Activated CD4-positive, alpha-beta memory T cell treated with anti-CD3 and anti-CD28 coated beads for 36 hours (primary cell): ENCODE data around the gene DLD. TPM values are rescaled to one million over a fixed set of nuclear protein-coding genes. Genes with fewer than 3 reads are reported as not detected.
"Not testable (repeated sequence)": the region's sequence is repeated elsewhere in the genome, so short reads cannot be mapped to it uniquely, and the experiment has no call there.

Experiments used
- CTCF ChIA-PET: fragments of 350-600 bp; sonication (Branson Sonifier 250); formaldehyde crosslinking; loops from one replicate; lab custom pipeline; 2021; ENCODE audit warnings: antibody characterized with exemption, inconsistent platforms; lab: Charles Lee
- POLR2A ChIA-PET: fragments of 350-600 bp; sonication (Branson Sonifier 250); formaldehyde crosslinking; loops from one replicate; lab custom pipeline; 2021; ENCODE audit warnings: antibody characterized with exemption; lab: Charles Lee
- DNase-seq: peaks from one replicate; pipeline ENCODE4 v3.0.0-alpha.2; 2020
- H3K27ac Mint-ChIP-seq: one replicate; pipeline ENCODE4 v1.8.0; 2021; ENCODE audit warnings: mixed read lengths
- H3K27me3 Mint-ChIP-seq: one replicate; pipeline ENCODE4 v1.8.0; 2021; ENCODE audit warnings: mixed read lengths
- H3K36me3 Mint-ChIP-seq: one replicate; pipeline ENCODE4 v1.8.0; 2021; ENCODE audit warnings: mixed read lengths
- H3K4me1 Mint-ChIP-seq: one replicate; pipeline ENCODE4 v1.8.0; 2021; ENCODE audit warnings: low read depth, mixed read lengths
- H3K4me3 Mint-ChIP-seq: one replicate; pipeline ENCODE4 v1.8.0; 2021; ENCODE audit warnings: mild to moderate bottlenecking, mixed read lengths
- H3K9me3 Mint-ChIP-seq: one replicate; pipeline ENCODE4 v1.8.0; 2021; ENCODE audit warnings: mixed read lengths
- intact Hi-C: fragments of 100-400 bp; cut with micrococcal nuclease; formaldehyde crosslinking; loops from one replicate; pipeline ENCODE4 v1.15.1; 2023
- total RNA-seq, 2 experiments: library from RNA; stranded (reverse); gene quantifications; one replicate each; pipeline ENCODE4 v1.2.3, GENCODE V29; 2021

Gene DLD
- total RNA-seq, 2 experiments from 2014 or later = 103 to 116 TPM

GRCh38 chr7:107949443-107949935 is 58.5 kb downstream of the DLD start:
- no peaks in the 10 kb centered on the region for H3K4me1 Mint-ChIP-seq
- no peak overlapping the region for H3K4me3 Mint-ChIP-seq
- H3K27ac Mint-ChIP-seq = no peak overlapping the region
- H3K27me3 Mint-ChIP-seq = peaks cover 3% of the 10 kb centered on the region
- intact Hi-C loops = no loop called here
- ChIA-PET CTCF (no interaction called here), POLR2A (no interaction called here)
- H3K36me3 Mint-ChIP-seq = no peaks in the 10 kb centered on the region
- no peak for DNase-seq
- H3K9me3 Mint-ChIP-seq = no peaks in the 10 kb centered on the region

- Mint-ChIP-seq H3K4me3 (no peak overlapping the region), H3K27ac (no peak overlapping the region), H3K4me1 (no peaks in the 10 kb centered on the region), H3K27me3 (peaks cover 4% of the 10 kb centered on the region), H3K36me3 (no peaks in the 10 kb centered on the region), H3K9me3 (no peaks in the 10 kb centered on the region)
- no peak for DNase-seq
- ChIA-PET CTCF (no interaction called here), POLR2A (no interaction called here)
- intact Hi-C loops = no loop called here
Measured at GRCh38 chr7:107951172-107951787, 60.3 kb downstream of the DLD start.

- Mint-ChIP-seq H3K4me3 (no peak overlapping the region), H3K9me3 (no peaks in the 10 kb centered on the region), H3K27me3 (peaks cover 8% of the 10 kb centered on the region), H3K4me1 (no peaks in the 10 kb centered on the region), H3K36me3 (no peaks in the 10 kb centered on the region), H3K27ac (no peak overlapping the region)
- CTCF ChIA-PET = no interaction called here
- intact Hi-C loops = no loop called here
- DNase-seq = no peak
- POLR2A ChIA-PET = no interaction called here
Measured at GRCh38 chr7:107951896-107952295, 60.9 kb downstream of the DLD start.

- peaks cover 11% of the 10 kb centered on the region for H3K27me3 Mint-ChIP-seq
- no peak overlapping the region for H3K4me3 Mint-ChIP-seq
- no peaks in the 10 kb centered on the region for H3K36me3 Mint-ChIP-seq
- POLR2A ChIA-PET = no interaction called here
- intact Hi-C loops = no loop called here
- CTCF ChIA-PET = interaction anchor here (0.7 to 1.0 kb wide), 2 partner anchors 19 to 36 kb away, joined by 3 read pairs; no protein-coding TSS in a partner anchor
- H3K4me1 Mint-ChIP-seq = no peaks in the 10 kb centered on the region
- DNase-seq = no peak
- no peaks in the 10 kb centered on the region for H3K9me3 Mint-ChIP-seq
- no peak overlapping the region for H3K27ac Mint-ChIP-seq
Measured at GRCh38 chr7:107953265-107953923, 62.4 kb downstream of the DLD start.

- Mint-ChIP-seq H3K4me1 (no peaks in the 10 kb centered on the region), H3K27ac (no peak overlapping the region), H3K27me3 (peaks cover 12% of the 10 kb centered on the region), H3K9me3 (no peaks in the 10 kb centered on the region), H3K4me3 (no peak overlapping the region), H3K36me3 (no peaks in the 10 kb centered on the region)
- ChIA-PET POLR2A (no interaction called here), CTCF (interaction anchor here (0.7 kb wide), 1 partner anchor 19 kb away, joined by 3 read pairs; no protein-coding TSS in a partner anchor)
- DNase-seq = no peak
- intact Hi-C loops = no loop called here
Measured at GRCh38 chr7:107953924-107954303, 62.9 kb downstream of the DLD start.

- Mint-ChIP-seq H3K27me3 (peaks cover 15% of the 10 kb centered on the region), H3K4me1 (no peaks in the 10 kb centered on the region), H3K36me3 (no peaks in the 10 kb centered on the region), H3K4me3 (no peak overlapping the region), H3K27ac (no peak overlapping the region), H3K9me3 (no peaks in the 10 kb centered on the region)
- no peak for DNase-seq
- intact Hi-C loops = no loop called here
- ChIA-PET POLR2A (no interaction called here), CTCF (no interaction called here)
Measured at GRCh38 chr7:107955394-107955793, 64.4 kb downstream of the DLD start.

- H3K9me3 Mint-ChIP-seq, H3K36me3 Mint-ChIP-seq, H3K27ac Mint-ChIP-seq, H3K4me3 Mint-ChIP-seq, intact Hi-C loops, H3K4me1 Mint-ChIP-seq, CTCF ChIA-PET, DNase-seq: not testable (repeated sequence)
- H3K27me3 Mint-ChIP-seq = peaks cover 15% of the 10 kb centered on the region
- POLR2A ChIA-PET = interaction anchor here (0.5 kb wide), 1 partner anchor 194 kb away, joined by 3 read pairs; no protein-coding TSS in a partner anchor
Measured at GRCh38 chr7:107956950-107957349, 66.0 kb downstream of the DLD start.

- H3K36me3 Mint-ChIP-seq = no peaks in the 10 kb centered on the region
- DNase-seq = no peak
- H3K27ac Mint-ChIP-seq = no peak overlapping the region
- no peaks in the 10 kb centered on the region for H3K4me1 Mint-ChIP-seq
- intact Hi-C loops = no loop called here
- POLR2A ChIA-PET = no interaction called here
- peaks cover 15% of the 10 kb centered on the region for H3K27me3 Mint-ChIP-seq
- CTCF ChIA-PET = no interaction called here
- no peak overlapping the region for H3K4me3 Mint-ChIP-seq
- H3K9me3 Mint-ChIP-seq = no peaks in the 10 kb centered on the region
Measured at GRCh38 chr7:107957436-107957835, 66.5 kb downstream of the DLD start.

- no peaks in the 10 kb centered on the region for H3K4me1 Mint-ChIP-seq
- H3K27ac Mint-ChIP-seq = no peak overlapping the region
- H3K4me3 Mint-ChIP-seq = no peak overlapping the region
- no peak for DNase-seq
- no peaks in the 10 kb centered on the region for H3K36me3 Mint-ChIP-seq
- no peaks in the 10 kb centered on the region for H3K9me3 Mint-ChIP-seq
- peaks cover 11% of the 10 kb centered on the region for H3K27me3 Mint-ChIP-seq
- ChIA-PET POLR2A (no interaction called here), CTCF (no interaction called here)
- intact Hi-C loops = no loop called here
Measured at GRCh38 chr7:107958764-107959526, 68.0 kb downstream of the DLD start.

GRCh38 chr7:107959527-107959898 is 68.5 kb downstream of the DLD start:
- intact Hi-C loops = no loop called here
- H3K4me1 Mint-ChIP-seq = no peaks in the 10 kb centered on the region
- H3K27ac Mint-ChIP-seq = no peak overlapping the region
- no peak overlapping the region for H3K4me3 Mint-ChIP-seq
- no peak for DNase-seq
- peaks cover 11% of the 10 kb centered on the region for H3K27me3 Mint-ChIP-seq
- H3K9me3 Mint-ChIP-seq = no peaks in the 10 kb centered on the region
- H3K36me3 Mint-ChIP-seq = no peaks in the 10 kb centered on the region
- ChIA-PET POLR2A (no interaction called here), CTCF (no interaction called here)

GRCh38 chr7:107960272-107960671 is 69.3 kb downstream of the DLD start:
- Mint-ChIP-seq H3K4me3 (no peak overlapping the region), H3K27ac (no peak overlapping the region), H3K36me3 (no peaks in the 10 kb centered on the region), H3K9me3 (no peaks in the 10 kb centered on the region), H3K27me3 (peaks cover 11% of the 10 kb centered on the region), H3K4me1 (no peaks in the 10 kb centered on the region)
- ChIA-PET CTCF (no interaction called here), POLR2A (no interaction called here)
- no peak for DNase-seq
- intact Hi-C loops = no loop called here

GRCh38 chr7:107961405-107961804 is 70.4 kb downstream of the DLD start:
- H3K27ac Mint-ChIP-seq = no peak overlapping the region
- ChIA-PET CTCF (no interaction called here), POLR2A (no interaction called here)
- H3K27me3 Mint-ChIP-seq = peaks cover 9% of the 10 kb centered on the region
- H3K9me3 Mint-ChIP-seq = no peaks in the 10 kb centered on the region
- DNase-seq = no peak
- no peaks in the 10 kb centered on the region for H3K36me3 Mint-ChIP-seq
- no peaks in the 10 kb centered on the region for H3K4me1 Mint-ChIP-seq
- no peak overlapping the region for H3K4me3 Mint-ChIP-seq
- intact Hi-C loops = no loop called here
